HAP-1 (cell line): Measurements from ENCODE around the gene COA1.
A peak's percentile ranks its signal among the peaks of the same experiment; 100 is the strongest.
"Not testable (repeated sequence)": the region's sequence is repeated elsewhere in the genome, so short reads cannot be mapped to it uniquely, and the experiment has no call there.

Experiments used
- DNase-seq, 2 experiments: peaks; one replicate each; pipeline ENCODE4 v3.0.0-alpha.2; 2016 to 2020; ENCODE audit warnings: low spot score in 2 of 2
- H3K27me3 ChIP-seq: fragments of 250-450 bp; sonication (Bioruptor Pico); 2 replicates; pipeline ENCODE4 v1.5.1; 2020; ENCODE audit warnings: low read depth, mild to moderate bottlenecking, moderate library complexity
- H3K36me3 ChIP-seq: fragments of 250-450 bp; sonication (Bioruptor Pico); replicated peaks from 2 replicates; pipeline ENCODE4 v1.5.1; 2020; ENCODE audit warnings: mild to moderate bottlenecking
- H3K4me1 ChIP-seq: fragments of 250-450 bp; sonication (Bioruptor Pico); 2 replicates; pipeline ENCODE4 v1.5.1; 2020; ENCODE audit warnings: mild to moderate bottlenecking
- H3K4me3 ChIP-seq: fragments of 250-450 bp; sonication (Bioruptor Pico); 2 replicates; pipeline ENCODE4 v1.5.1; 2020; ENCODE audit warnings: mild to moderate bottlenecking, moderate library complexity
- H3K9me3 ChIP-seq: fragments of 250-450 bp; sonication (Bioruptor Pico); 2 replicates; pipeline ENCODE4 v1.5.1; 2020; ENCODE audit warnings: mild to moderate bottlenecking, moderate library complexity
- in situ Hi-C: fragments of 300-500 bp; cut with MboI; formaldehyde crosslinking; loops from 3 replicates; pipeline ENCODE4 v1.14.3; 2020; ENCODE audit warnings: low sequenced_read_pairs, inconsistent platforms, mixed read lengths

The COA1 gene

GRCh38 chr7:43700059-43700501 is 29.2 kb downstream of the COA1 start:
- DNase-seq: peak in 1 of 2 experiments; percentile 51
- H3K27me3 ChIP-seq: no peaks in the 10 kb centered on the region
- H3K4me3 ChIP-seq: no peak overlapping the region
- no peaks in the 10 kb centered on the region for H3K36me3 ChIP-seq
- peaks cover 16% of the 10 kb centered on the region for H3K4me1 ChIP-seq
- in situ Hi-C loops: no loop called here
- H3K9me3 ChIP-seq: no peaks in the 10 kb centered on the region

- Histone ChIP-seq H3K4me3 (no peak overlapping the region), H3K27me3 (no peaks in the 10 kb centered on the region), H3K4me1 (peaks cover 16% of the 10 kb centered on the region), H3K36me3 (no peaks in the 10 kb centered on the region), H3K9me3 (no peaks in the 10 kb centered on the region)
- in situ Hi-C loops: loop anchor here (10.0 kb wide), 1 partner anchor 94 kb away; no protein-coding TSS in a partner anchor
- DNase-seq: no peak
Measured at GRCh38 chr7:43698460-43699255, 30.7 kb downstream of the COA1 start.

- in situ Hi-C loops: loop anchor here (10.0 kb wide), 1 partner anchor 93 kb away; no protein-coding TSS in a partner anchor
- no peaks in the 10 kb centered on the region for H3K27me3 ChIP-seq
- DNase-seq: no peak
Measured at GRCh38 chr7:43697690-43698089, 31.6 kb downstream of the COA1 start.

GRCh38 chr7:43695365-43695764 is 34.0 kb downstream of the COA1 start:
- peaks cover 12% of the 10 kb centered on the region for H3K4me1 ChIP-seq
- no peaks in the 10 kb centered on the region for H3K36me3 ChIP-seq
- no peak for DNase-seq
- no peak overlapping the region for H3K4me3 ChIP-seq
- in situ Hi-C loops: loop anchor here (10.0 kb wide), 1 partner anchor 91 kb away; no protein-coding TSS in a partner anchor
- no peaks in the 10 kb centered on the region for H3K9me3 ChIP-seq
- H3K27me3 ChIP-seq: no peaks in the 10 kb centered on the region

More at GRCh38 chr7:43697690-43698089, 31.6 kb downstream of the COA1 start:
- H3K36me3 ChIP-seq: no peaks in the 10 kb centered on the region
- H3K9me3 ChIP-seq: no peaks in the 10 kb centered on the region
- no peak overlapping the region for H3K4me3 ChIP-seq
- H3K4me1 ChIP-seq: peaks cover 16% of the 10 kb centered on the region

GRCh38 chr7:43694399-43694748 is 34.9 kb downstream of the COA1 start:
- H3K4me3 ChIP-seq: no peak overlapping the region
- in situ Hi-C loops: loop anchor here (10.0 kb wide), 1 partner anchor 90 kb away; no protein-coding TSS in a partner anchor
- DNase-seq: no peak
- H3K9me3 ChIP-seq: no peaks in the 10 kb centered on the region
- no peaks in the 10 kb centered on the region for H3K27me3 ChIP-seq
- H3K36me3 ChIP-seq: no peaks in the 10 kb centered on the region
- peaks cover 10% of the 10 kb centered on the region for H3K4me1 ChIP-seq

- Histone ChIP-seq H3K36me3 (no peaks in the 10 kb centered on the region), H3K9me3 (no peaks in the 10 kb centered on the region), H3K4me1 (peaks cover 7% of the 10 kb centered on the region), H3K4me3 (no peak overlapping the region), H3K27me3 (no peaks in the 10 kb centered on the region)
- in situ Hi-C loops: loop anchor here (10.0 kb wide), 1 partner anchor 89 kb away; no protein-coding TSS in a partner anchor
- no peak for DNase-seq
Measured at GRCh38 chr7:43693687-43694398, 35.5 kb downstream of the COA1 start.

GRCh38 chr7:43692582-43693373 is 36.5 kb downstream of the COA1 start:
- H3K9me3 ChIP-seq: no peaks in the 10 kb centered on the region; the same call in 1 of the 2 replicates
- no peaks in the 10 kb centered on the region for H3K27me3 ChIP-seq
- DNase-seq: no peak
- in situ Hi-C loops: loop anchor here (10.0 kb wide), 1 partner anchor 88 kb away; no protein-coding TSS in a partner anchor
- H3K36me3 ChIP-seq: no peaks in the 10 kb centered on the region
- no peaks in the 10 kb centered on the region for H3K4me1 ChIP-seq
- no peak overlapping the region for H3K4me3 ChIP-seq

GRCh38 chr7:43691611-43692010 is 37.7 kb downstream of the COA1 start:
- in situ Hi-C loops: loop anchor here (10.0 kb wide), 1 partner anchor 87 kb away; no protein-coding TSS in a partner anchor
- no peaks in the 10 kb centered on the region for H3K27me3 ChIP-seq
- H3K36me3 ChIP-seq: no peaks in the 10 kb centered on the region
- H3K4me1 ChIP-seq: no peaks in the 10 kb centered on the region
- H3K9me3 ChIP-seq: peaks cover 2% of the 10 kb centered on the region; the same call in 1 of the 2 replicates
- H3K4me3 ChIP-seq: no peak overlapping the region
- DNase-seq: no peak

GRCh38 chr7:43689115-43689514 is 40.2 kb downstream of the COA1 start:
- Histone ChIP-seq H3K4me1 (no peaks in the 10 kb centered on the region), H3K4me3 (no peak overlapping the region), H3K9me3 (peaks cover 2% of the 10 kb centered on the region), H3K36me3 (no peaks in the 10 kb centered on the region), H3K27me3 (no peaks in the 10 kb centered on the region)
- no peak for DNase-seq
- in situ Hi-C loops: no loop called here

- H3K27me3 ChIP-seq, H3K4me3 ChIP-seq, in situ Hi-C loops, DNase-seq, H3K36me3 ChIP-seq, H3K9me3 ChIP-seq, H3K4me1 ChIP-seq: not testable (repeated sequence)
Measured at GRCh38 chr7:43687866-43688265, 41.5 kb downstream of the COA1 start.

GRCh38 chr7:43686991-43687390 is 42.3 kb downstream of the COA1 start:
- Histone ChIP-seq H3K4me1 (no peaks in the 10 kb centered on the region), H3K27me3 (no peaks in the 10 kb centered on the region), H3K4me3 (no peak overlapping the region), H3K36me3 (no peaks in the 10 kb centered on the region), H3K9me3 (peaks cover 2% of the 10 kb centered on the region)
- in situ Hi-C loops: no loop called here
- no peak for DNase-seq

- no peaks in the 10 kb centered on the region; the same call in 1 of the 2 replicates for H3K9me3 ChIP-seq
- in situ Hi-C loops: no loop called here
- no peaks in the 10 kb centered on the region for H3K27me3 ChIP-seq
- H3K4me1 ChIP-seq: no peaks in the 10 kb centered on the region
- H3K4me3 ChIP-seq: no peak overlapping the region
- no peak for DNase-seq
- H3K36me3 ChIP-seq: no peaks in the 10 kb centered on the region
Measured at GRCh38 chr7:43680736-43681135, 48.6 kb downstream of the COA1 start.
